PC-3 (cell line): ENCODE results near the gene GBF1. TPM values are rescaled to one million over a fixed set of nuclear protein-coding genes. Genes with fewer than 3 reads are reported as not detected.

Source experiments
- ATAC-seq: fragments of 200-7000 bp; cut with Tn5 transposase; 2 replicates; pipeline ENCODE4 v1.9.1; 2020; ENCODE audit warnings: mild to moderate bottlenecking, moderate library complexity
- BruUV-seq: library from RNA; stranded (reverse); fragments of 400-500 nt; replicated peaks from 2 replicates; lab custom pipeline; 2021; lab: Mats Ljungman, UMichigan
- CTCF ChIA-PET: fragments of 300-600 bp; sonication (Branson Sonifier 250); formaldehyde crosslinking; loops from one replicate; lab custom pipeline; 2022; ENCODE audit warnings: antibody characterized with exemption; lab: Charles Lee
- POLR2A ChIA-PET: fragments of 300-600 bp; sonication (Branson Sonifier 250); formaldehyde crosslinking; loops from one replicate; lab custom pipeline; 2022; ENCODE audit warnings: antibody characterized with exemption; ENCODE audit not compliant: unreplicated experiment; lab: Charles Lee
- DNase-seq: peaks from one replicate; pipeline ENCODE4 v3.0.0-alpha.2; 2015
- H2AFZ ChIP-seq: fragments of 300-600 bp; sonication (generic); 2 replicates; pipeline ENCODE4 v1.6.0; 2016; ENCODE audit warnings: antibody characterized with exemption, low read length
- H3F3A ChIP-seq: fragments of 300-600 bp; sonication (generic); one replicate; pipeline ENCODE4 v1.6.0; 2017; ENCODE audit warnings: antibody characterized with exemption, low read length, control low read depth, mild to moderate bottlenecking; ENCODE audit not compliant: unreplicated experiment
- H3K27ac ChIP-seq: fragments of 300-600 bp; sonication (generic); 2 replicates; pipeline ENCODE4 v1.5.1; 2016; ENCODE audit warnings: mild to moderate bottlenecking, low read length
- H3K27me3 ChIP-seq: fragments of 300-600 bp; sonication (generic); 2 replicates; pipeline ENCODE4 v1.6.1; 2016; ENCODE audit warnings: low read length, mixed read lengths
- H3K36me3 ChIP-seq: fragments of 300-600 bp; sonication (generic); 2 replicates; pipeline ENCODE4 v1.6.1; 2016; ENCODE audit warnings: low read depth, mixed run types, low read length, mixed read lengths
- H3K4me1 ChIP-seq: fragments of 300-600 bp; sonication (generic); 2 replicates; pipeline ENCODE4 v1.5.1; 2016; ENCODE audit warnings: low read length; ENCODE audit not compliant: insufficient read depth
- H3K4me2 ChIP-seq: fragments of 300-600 bp; sonication (generic); 2 replicates; pipeline ENCODE4 v1.6.0; 2016; ENCODE audit warnings: low read length
- H3K4me3 ChIP-seq: fragments of 300-600 bp; sonication (generic); 2 replicates; pipeline ENCODE4 v1.5.1; 2016; ENCODE audit warnings: mild to moderate bottlenecking, low read length, mixed read lengths
- H3K79me2 ChIP-seq: fragments of 300-600 bp; sonication (generic); 2 replicates; pipeline ENCODE4 v1.6.1; 2017; ENCODE audit warnings: low read length, mixed read lengths
- H3K9ac ChIP-seq: fragments of 300-600 bp; sonication (generic); 2 replicates; pipeline ENCODE4 v1.6.0; 2016; ENCODE audit warnings: mild to moderate bottlenecking, low read length
- H3K9me2 ChIP-seq: fragments of 300-600 bp; sonication (generic); replicated peaks from 2 replicates; pipeline ENCODE4 v1.6.1; 2016; ENCODE audit warnings: mixed run types, low read length, mixed read lengths
- H3K9me3 ChIP-seq: fragments of 300-600 bp; sonication (generic); 2 replicates; pipeline ENCODE4 v1.6.1; 2016; ENCODE audit warnings: low read length, mixed read lengths
- H4K20me1 ChIP-seq: fragments of 300-600 bp; sonication (generic); 2 replicates; pipeline ENCODE4 v1.6.1; 2016; ENCODE audit warnings: low read length, mixed read lengths
- EZH2 ChIP-seq: fragments of 300-600 bp; sonication (generic); IDR thresholded peaks from one replicate; pipeline ENCODE4 v1.6.1; 2017; ENCODE audit warnings: antibody characterized with exemption, mild to moderate bottlenecking, low read length; ENCODE audit not compliant: unreplicated experiment
- EZH2phosphoT487 ChIP-seq: fragments of 300-600 bp; sonication (generic); IDR thresholded peaks from 2 replicates; pipeline ENCODE4 v1.6.1; 2018; ENCODE audit warnings: mild to moderate bottlenecking, antibody characterized with exemption, low read length, borderline replicate concordance
- intact Hi-C: fragments of 100-400 bp; cut with micrococcal nuclease; formaldehyde crosslinking; loops from 2 replicates; pipeline ENCODE4 v1.9.0; 2023
- total RNA-seq: library from RNA; depleted of rRNA; stranded (reverse); fragments of >200 nt; gene quantifications from 2 replicates; pipeline ENCODE4 v1.2.3, GENCODE V29; 2014
- TF ChIP-seq, protein P1 (sequence below): fragments of 300-600 bp; sonication (generic); conservative IDR thresholded peaks from 2 replicates; pipeline ENCODE4 v1.5.1; 2017; ENCODE audit warnings: antibody characterized with exemption, low read depth, mild to moderate bottlenecking, low read length

The GBF1 gene
- total RNA-seq, 1 experiment from 2014 or later, result 25.2 TPM

DNA sequence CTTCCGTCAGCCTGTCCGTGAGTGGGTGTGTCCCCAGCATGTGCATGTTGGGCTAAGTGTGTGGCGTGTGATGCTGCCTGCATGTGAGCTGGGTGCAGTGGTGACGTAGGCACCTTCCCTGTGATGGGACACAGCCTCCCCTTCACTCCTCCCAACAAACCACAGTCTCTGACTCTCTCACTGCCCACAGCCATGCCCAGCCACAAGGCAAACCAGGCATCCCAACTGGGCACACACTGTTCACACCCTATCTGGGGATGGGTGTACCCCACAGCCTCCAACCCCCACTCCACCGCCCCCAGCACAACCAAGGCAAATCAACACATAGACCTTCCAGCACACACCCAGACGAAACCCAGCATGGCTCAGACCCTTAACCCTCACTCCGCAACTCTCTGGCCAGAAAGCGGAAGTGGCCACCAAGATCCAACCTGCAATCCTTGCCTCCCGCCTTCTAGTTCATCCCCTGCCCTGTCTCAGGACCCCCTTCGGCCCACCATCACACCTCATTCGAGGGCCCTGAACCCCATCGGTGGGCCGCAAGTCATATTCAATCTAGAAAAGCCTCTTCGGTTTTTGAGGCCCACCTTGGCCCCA is 162.9 kb downstream of the GBF1 start:
- no peaks in the 10 kb centered on the region for H3K79me2 ChIP-seq
- no peaks in the 10 kb centered on the region for H4K20me1 ChIP-seq
- H3K4me2 ChIP-seq, result no peak overlapping the region
- no peaks in the 10 kb centered on the region for H3K4me1 ChIP-seq
- peaks cover 8% of the 10 kb centered on the region; the same call in 1 of the 2 replicates for H3K27me3 ChIP-seq
- DNase-seq (no peak), ATAC-seq (no peak)
- intact Hi-C loops, result no loop called here
- no peak overlapping the region for H3K4me3 ChIP-seq
- POLR2A ChIA-PET, result no interaction called here
- no peaks in the 10 kb centered on the region for H3F3A ChIP-seq
- no peak overlapping the region for H3K9ac ChIP-seq
- TF ChIP-seq, protein P1, sequence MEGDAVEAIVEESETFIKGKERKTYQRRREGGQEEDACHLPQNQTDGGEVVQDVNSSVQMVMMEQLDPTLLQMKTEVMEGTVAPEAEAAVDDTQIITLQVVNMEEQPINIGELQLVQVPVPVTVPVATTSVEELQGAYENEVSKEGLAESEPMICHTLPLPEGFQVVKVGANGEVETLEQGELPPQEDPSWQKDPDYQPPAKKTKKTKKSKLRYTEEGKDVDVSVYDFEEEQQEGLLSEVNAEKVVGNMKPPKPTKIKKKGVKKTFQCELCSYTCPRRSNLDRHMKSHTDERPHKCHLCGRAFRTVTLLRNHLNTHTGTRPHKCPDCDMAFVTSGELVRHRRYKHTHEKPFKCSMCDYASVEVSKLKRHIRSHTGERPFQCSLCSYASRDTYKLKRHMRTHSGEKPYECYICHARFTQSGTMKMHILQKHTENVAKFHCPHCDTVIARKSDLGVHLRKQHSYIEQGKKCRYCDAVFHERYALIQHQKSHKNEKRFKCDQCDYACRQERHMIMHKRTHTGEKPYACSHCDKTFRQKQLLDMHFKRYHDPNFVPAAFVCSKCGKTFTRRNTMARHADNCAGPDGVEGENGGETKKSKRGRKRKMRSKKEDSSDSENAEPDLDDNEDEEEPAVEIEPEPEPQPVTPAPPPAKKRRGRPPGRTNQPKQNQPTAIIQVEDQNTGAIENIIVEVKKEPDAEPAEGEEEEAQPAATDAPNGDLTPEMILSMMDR, result no peak
- TF ChIP-seq EZH2phosphoT487, result no peak
- no peak for TF ChIP-seq EZH2
- H2AFZ ChIP-seq, result no peak overlapping the region
- H3K27ac ChIP-seq, result no peak overlapping the region
- no peaks in the 10 kb centered on the region for H3K9me2 ChIP-seq
- CTCF ChIA-PET, result no interaction called here
- no peaks in the 10 kb centered on the region for H3K9me3 ChIP-seq
- no TSS peak for BruUV-seq
- no peaks in the 10 kb centered on the region for H3K36me3 ChIP-seq

DNA sequence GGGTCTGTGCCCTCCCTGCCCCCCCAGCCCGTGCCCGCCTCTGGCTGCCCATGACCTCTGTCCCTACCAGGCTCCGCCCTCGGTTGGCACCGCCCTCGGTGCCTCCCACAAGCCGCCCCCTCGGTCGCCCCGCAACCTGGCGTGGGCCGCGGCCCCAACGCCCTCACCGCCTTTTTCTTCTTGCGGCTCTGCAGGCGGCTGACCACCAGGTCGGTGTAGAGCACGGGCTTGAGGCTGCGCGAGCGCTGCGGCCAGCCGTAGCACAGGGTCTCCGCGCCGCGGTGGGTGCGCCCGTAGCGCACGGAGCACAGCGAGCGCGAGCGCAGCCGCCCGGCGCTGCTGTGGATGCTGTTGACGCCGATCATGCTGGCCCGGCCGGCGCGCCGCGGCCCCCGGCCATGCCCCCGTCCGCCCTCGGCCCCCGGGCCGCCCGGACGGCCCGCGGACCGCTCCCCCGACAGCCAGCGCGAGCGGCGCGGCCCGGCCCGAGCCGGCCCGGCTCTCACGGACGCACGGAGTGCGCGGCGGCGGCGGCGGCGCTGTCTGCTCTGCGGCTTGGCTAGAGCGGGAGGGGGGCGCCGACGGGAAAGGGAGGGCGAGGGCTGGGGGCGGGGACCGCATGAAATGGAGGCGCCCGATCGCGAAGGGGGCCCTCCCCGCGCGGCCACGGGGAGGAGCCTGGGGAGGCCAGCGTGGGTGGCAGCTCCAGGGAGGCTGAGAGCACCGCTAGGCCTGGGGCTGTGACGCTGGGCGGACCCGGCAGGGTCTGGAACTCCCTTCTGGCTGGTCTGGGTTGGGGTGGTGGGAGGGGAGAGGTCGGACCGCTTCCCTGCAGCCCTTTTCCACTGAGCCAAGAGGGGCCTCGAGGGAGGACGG is 163.6 kb downstream of the GBF1 start:
- POLR2A ChIA-PET, result no interaction called here
- no TSS peak for BruUV-seq
- no peak overlapping the region for H2AFZ ChIP-seq

More for the DNA sequence above, 163.6 kb downstream of the GBF1 start:
- no peaks in the 10 kb centered on the region for H3F3A ChIP-seq
- H3K79me2 ChIP-seq, result no peaks in the 10 kb centered on the region
- ATAC-seq (no peak), DNase-seq (no peak)
- peaks cover 8% of the 10 kb centered on the region; the same call in 1 of the 2 replicates for H3K27me3 ChIP-seq
- H3K9me3 ChIP-seq, result no peaks in the 10 kb centered on the region
- CTCF ChIA-PET, result no interaction called here
- intact Hi-C loops, result no loop called here
- TF ChIP-seq, protein P1, result no peak
- TF ChIP-seq EZH2, result no peak
- no peak for TF ChIP-seq EZH2phosphoT487
- no peaks in the 10 kb centered on the region for H4K20me1 ChIP-seq
- no peaks in the 10 kb centered on the region for H3K9me2 ChIP-seq
- no peak overlapping the region for H3K4me3 ChIP-seq
- no peak overlapping the region for H3K9ac ChIP-seq
- no peak overlapping the region for H3K27ac ChIP-seq
- no peak overlapping the region for H3K4me2 ChIP-seq
- no peaks in the 10 kb centered on the region for H3K36me3 ChIP-seq
- no peaks in the 10 kb centered on the region for H3K4me1 ChIP-seq
